HG02678 (cell line): ENCODE results near the gene QRICH2.

Experiments
- ATAC-seq: cut with Tn5 transposase; IDR thresholded peaks from one replicate; pipeline ENCODE4 v1.9.1; 2021; ENCODE audit warnings: mild to moderate bottlenecking, moderate library complexity; ENCODE audit not compliant: unreplicated experiment

Gene QRICH2

DNA sequence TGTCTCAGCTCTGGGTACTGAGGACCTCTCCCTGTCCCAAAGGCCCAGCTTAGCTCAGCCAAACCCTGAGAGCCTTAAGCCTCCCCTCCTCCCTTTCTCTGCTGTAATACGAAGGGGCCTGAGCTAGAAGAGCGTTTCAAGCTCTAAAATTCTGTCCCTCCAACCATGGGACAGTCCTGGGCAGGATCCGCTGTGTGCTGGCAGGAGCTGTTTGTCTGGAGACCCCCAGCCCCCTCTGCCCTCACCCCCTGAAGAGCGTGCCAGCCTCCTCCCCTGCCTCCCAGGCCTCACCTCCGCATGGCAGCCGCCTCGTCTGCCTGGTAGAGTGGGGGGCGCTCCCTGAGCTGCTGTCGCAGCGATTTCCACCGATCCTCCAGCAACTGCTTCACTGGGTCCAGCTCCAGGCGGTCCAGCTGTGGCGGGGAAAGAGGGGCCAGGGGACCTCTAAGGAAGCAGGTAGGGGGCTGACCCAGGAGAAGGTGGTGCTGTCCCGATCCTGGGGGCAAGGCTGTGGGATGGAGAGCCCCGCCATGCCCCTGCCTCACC lies 28.3 kb downstream of the QRICH2 start:
- no peak for ATAC-seq

DNA sequence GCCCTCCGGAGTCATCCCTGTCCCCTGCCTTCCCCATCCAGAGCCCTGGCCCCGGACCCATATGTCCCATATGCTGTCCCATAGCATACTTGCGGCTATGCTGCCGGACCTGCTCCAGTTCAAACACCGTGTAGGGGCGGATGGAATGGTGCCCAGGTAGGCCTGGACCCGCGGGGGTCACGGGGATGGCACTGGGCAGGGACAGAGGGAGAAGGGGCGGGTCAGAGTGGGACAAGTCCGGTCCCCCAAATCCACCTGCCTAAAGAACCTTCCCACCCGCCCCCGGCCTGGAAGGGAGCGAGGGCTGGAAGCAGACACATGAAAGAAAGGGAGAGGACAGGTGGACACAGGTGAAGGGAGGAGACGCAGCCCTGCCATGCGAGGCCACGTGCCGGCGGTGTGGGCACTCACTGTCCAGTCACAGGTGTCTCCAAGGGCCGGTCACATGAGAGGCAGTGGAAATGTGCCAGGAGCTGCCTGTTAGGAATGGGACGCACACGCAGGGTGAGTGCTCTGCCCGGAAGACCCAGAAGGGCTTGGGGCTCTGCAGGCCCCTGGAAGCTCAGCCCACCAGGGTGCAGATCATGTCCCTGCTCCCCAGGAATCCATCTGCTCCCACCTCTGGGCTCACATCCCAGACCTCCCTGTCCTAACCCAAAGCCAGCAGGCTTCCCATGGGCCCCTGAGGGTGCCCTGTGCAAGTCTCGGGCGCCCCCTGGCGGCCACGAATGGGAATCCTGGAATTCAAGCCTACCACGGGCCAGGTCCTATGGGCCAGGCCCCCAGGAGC lies 28.9 kb downstream of the QRICH2 start:
- no peak for ATAC-seq

DNA sequence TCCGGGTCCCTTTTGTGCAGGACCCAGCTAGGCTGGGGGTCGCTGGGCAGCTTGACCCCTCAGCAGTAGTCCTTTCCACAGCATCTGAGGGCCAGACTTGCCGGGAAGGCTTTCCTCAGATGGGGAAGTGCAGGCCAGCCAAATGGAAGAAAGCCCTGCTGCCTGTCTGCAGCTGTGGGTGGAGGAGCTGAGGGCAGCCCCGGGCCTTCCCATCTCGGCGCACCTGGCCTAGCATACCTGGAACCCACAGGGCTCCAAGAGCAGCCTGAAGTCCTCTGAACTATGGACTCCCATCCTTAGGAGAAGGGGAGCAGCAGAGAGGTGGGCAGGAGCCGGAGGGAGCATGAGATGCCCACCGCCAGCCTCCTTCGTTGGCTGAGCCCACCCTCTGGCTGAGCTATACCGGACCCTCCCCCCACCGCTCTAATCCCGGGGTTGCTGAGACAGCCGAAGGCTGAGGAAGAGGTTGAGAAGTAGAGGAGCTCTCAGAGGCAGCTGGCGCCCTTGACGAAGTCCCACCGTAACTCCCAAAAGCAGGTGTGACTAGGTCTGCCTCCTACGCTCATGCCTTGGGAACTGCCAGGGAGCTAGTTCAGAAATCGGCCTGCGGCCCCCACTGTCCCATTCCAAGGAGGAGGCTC lies 29.7 kb downstream of the QRICH2 start:
- ATAC-seq: no peak

DNA sequence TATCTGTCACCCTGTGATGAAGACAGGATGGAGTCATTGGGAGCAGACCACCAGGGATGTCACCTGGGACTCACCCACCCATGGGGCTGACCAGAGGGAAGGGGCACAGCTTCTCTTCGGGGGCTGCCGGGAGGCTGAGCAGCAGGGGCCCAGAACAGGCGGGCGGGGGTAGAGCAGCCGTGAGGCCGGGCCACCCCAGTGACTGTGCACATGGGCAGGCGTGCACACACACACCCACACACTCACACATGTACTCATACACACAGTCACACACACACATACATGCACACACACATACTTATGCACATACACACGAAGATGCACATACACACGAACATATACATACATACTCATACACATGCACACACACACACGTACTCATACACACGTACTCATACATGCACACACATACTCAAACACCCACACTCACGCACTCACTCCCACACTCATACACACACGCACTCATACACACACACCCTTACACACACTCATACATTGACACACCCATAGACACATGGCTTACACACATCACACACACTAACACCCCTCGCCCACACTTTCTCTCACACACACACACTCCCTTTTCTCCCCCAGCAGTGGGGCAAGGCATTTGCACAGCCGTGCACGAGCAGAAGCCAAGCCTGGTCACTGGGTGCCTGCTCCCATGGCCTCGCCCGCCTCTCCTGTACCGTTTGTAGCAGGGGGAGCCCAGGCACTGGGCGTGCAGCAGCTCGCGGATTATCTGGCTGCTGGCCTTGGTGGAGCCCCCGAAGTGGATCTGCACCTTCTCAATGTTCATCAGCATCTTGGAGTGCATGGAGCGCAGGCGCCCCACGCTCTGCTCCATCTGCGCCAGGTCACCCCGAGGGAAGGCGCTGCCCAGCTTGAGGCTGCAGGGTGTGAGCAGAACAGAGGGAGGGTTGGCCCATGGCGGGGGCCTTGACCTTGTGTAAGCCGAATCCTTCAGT lies 30.5 kb downstream of the QRICH2 start:
- no peak for ATAC-seq

DNA sequence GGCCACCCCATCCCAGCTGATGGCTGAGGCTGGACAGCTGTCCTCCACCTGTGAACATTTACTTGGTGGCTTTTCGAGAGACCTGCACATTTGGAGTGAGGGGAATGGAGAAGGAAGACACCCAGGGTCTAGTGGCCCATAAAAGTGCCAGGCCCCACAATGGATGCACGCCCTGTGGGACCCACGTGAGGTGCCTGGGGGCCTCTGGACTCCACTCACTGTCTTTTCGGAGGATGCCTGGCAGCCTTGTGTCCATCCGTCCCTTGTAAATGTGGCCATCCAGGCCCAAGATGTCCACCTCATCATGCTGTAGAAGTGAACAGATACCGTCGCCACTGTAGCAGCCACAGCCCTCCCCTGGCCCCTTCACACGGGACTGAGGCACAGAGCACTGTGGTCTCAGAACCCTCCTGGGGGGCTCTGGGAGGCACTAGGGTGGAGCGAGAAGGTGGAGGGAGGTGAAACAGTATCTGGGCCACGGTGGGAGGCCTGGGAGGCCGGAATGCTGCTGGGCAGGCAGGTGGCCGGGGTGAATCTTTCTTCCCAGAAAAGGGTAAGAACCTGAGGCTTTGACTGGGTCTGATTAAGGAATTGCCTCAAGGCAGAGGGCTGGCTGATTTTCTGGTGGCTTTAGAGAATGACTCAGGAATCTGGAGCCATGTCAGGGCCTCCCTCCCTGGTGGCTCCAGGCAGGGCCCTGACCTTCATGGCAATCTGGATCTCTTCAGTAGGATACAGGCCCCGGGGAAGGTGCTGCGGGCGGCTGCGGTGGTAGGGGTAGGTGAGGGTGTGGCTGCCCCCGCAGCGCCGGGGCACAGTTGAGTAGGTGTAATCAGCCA lies 31.4 kb downstream of the QRICH2 start:
- no peak for ATAC-seq

DNA sequence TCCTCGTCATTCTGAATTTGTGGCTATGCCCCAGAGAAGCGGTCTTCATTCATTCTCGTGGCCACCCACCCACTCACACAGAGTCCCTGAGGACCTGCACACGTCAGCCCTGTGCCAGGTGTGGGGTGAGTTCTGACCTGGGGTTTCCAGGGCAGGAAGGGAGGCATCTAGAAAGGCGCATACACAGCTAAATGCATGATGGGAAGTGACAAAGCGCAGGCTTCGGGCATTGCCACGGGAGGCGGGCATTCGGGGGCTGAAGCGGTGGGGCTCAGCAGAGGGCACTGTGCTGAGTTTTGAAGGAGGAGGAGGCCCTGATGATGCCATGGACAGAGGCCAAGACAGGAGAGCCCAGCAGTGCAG lies 32.0 kb downstream of the QRICH2 start:
- no peak for ATAC-seq

DNA sequence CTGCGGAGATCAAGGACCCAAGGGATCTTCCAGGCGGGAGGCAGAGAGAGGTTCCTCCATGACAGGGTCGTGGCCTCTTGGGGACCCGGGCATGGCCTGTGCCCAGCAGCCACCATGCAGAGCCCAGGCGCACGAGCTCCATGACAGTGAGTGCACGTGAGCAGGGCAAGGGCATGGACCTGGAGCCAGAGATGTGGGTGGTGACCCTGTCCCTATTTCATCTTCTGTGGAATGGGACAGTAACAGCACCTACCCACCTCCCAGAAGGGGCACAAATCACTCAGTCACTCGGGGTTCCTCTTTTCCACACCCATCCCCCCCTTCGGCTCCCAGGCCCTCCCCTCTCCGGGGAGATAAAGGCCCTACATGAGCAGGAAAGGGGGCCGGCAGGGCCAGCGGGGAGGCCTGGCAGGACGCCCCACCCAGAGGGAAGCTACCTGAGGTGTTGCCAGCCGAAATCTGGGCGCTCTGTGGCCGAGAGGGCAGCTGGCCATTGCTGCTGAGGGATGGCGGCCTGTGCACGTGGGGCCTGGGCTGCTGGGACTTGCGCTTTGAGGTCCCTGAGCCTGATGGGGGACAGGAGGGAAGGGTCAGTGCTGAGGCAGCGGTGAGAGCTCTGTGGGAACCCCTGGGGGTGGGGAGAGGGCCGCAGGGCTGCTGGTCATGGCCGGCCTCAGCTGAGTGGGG lies 32.6 kb downstream of the QRICH2 start:
- no peak for ATAC-seq

DNA sequence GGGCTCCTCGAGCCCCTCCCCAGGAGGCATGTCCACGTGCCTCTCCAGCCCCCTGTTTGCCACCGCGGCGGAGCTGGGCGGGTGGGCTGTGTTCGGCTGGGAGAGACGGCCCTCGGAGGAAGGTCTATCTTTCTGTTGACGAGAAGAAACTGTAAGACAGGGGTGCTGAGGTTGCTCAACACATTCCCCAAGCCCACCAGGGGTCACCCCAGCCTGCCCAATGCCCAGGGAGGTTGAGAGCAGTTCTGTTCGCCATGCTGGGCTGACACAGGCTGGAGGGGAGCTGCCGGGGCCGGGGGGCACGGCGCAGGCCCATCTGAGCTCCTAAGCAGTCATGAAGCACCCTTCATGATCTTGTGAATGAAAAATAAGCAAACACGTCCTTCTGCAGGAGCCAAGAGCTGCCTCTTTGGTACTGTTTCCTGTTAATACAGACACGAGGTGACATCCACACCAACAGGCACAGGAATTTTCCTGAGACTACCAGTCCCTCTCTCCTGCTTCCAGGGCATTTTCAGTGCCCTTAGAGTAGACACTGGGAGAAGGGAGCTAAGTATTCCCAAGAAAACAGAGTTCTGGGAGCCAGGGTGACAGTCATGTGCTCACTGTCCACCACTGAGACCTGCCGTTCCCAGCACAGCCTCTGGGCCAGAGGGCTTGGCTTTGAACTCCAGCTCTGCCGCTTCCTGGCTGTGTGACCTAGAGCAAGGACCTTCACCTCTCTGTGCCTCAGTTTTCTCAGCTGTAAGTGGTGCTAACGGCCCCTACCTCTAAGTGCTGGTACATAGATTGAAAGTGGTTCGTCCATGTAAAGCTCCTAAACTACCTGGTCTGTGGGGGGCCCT lies 33.7 kb downstream of the QRICH2 start:
- ATAC-seq: no peak

DNA sequence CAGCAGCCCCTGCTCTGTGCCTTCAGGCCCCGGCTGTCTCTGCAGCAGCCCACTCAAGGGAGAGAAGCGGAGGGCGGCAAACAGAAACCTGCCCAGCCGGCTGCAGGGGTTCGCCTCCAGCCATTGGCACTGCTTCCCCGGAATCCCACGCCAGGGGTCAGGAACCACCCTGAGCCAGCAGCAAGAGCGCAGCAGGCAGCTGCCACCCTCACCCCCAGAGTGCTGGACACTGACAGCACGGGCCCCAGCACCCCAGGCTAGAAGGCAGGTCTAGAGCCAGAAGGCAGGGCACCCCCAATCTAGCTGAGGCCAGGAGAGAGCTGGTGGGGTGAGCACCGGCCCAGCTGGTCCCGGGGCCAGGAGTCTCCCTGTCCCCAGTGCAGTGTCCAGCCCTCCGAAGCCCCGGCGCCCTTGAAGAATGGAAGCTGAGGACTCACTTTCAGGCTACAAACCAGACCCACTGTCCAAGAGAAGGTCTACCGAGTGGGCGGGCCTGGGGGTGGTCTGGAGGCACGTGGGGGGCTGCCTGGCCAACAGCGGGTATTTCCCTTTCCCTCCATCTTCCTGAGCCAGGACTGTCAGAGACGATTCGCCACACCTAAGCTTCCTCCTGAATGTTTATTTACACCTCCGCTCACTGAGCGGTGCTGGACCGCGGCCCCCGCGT lies 34.5 kb downstream of the QRICH2 start:
- ATAC-seq: no peak

DNA sequence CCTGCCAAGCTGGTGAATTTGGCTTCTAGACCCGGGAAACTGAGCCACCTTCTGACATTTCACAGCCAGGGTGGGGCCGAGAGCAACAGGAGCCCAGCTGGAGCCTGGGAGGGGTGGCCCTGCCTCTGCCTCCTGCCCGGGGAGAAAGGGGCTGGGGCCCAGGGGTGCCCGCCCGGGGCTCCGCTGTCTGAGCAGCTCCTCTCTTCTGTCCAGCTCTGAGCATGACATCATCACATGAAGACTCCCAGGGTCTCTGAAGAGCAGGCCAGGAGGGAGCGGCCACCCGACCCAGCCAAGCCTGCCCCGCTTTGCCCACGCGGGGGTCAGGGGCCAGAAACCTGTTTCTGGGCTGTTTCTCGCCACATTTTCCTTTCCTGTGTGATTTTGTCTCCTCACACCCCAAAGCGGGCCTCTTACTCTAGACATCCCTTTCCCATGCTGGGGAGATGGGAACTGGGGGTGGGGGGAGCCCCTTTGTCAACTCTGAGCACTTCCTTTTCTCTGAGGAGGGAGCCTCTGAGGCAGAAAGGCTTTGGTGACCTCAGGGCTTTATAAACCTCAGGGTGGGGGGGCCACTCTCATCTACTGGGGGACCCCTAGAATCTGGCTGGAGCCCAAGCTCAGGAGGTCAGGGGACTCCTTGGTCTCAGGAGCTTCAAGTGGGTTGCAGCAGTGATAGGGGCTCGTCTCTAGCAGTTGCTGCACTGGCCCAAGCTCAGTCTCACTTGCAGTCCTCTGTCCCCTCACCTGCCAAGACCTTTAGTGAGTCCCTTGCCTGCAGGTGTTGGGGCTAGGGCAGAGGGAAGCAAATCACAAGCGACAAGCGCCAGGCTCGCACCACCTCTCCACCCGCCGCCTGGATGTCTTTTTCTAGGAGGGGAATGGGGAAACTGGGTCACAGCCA lies 35.3 kb downstream of the QRICH2 start:
- peak; percentile 5 for ATAC-seq

DNA sequence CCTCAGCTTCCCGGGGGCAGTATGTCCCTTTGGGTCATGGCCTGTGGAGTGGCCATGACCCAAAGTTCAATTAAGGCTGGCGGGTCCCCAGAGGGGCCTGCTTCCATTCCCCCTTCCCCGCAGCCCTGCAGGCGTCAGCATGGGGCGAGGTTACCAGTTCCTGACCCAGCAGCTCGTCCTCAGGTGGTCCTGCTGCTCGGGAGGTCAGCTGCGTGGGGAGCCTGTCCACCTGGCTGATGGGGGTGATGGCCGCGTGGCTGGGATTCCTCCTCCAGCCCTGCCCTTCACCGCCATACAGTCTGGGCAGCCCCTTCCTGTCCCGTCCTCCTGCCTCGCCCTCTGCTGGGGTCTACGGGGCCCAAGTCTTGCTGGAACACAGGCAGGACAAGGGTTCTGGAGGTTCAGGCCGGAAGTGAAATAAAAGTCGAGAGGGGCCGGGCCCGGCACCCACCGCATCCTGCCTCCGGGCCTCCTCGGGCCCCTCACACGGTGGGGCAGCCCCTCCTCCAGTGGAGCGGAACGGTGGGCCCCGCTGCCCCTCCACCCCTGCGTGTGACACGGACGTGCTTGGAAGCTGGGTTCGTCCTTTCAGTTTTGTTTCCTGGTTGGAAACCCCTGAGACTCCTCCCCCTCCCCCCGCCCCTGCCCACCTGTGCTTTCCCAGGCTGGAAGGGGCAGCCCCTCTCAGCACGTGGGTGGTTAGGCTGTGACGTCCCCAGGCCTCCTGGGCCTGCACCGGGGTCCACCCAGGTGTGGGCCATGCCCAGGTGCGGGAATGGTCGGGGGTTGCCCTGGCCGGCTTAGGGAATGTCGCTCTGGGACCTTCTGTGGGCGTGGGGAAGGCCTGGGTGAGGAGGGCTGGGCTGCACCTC lies 36.2 kb downstream of the QRICH2 start:
- ATAC-seq: peak; percentile 55

DNA sequence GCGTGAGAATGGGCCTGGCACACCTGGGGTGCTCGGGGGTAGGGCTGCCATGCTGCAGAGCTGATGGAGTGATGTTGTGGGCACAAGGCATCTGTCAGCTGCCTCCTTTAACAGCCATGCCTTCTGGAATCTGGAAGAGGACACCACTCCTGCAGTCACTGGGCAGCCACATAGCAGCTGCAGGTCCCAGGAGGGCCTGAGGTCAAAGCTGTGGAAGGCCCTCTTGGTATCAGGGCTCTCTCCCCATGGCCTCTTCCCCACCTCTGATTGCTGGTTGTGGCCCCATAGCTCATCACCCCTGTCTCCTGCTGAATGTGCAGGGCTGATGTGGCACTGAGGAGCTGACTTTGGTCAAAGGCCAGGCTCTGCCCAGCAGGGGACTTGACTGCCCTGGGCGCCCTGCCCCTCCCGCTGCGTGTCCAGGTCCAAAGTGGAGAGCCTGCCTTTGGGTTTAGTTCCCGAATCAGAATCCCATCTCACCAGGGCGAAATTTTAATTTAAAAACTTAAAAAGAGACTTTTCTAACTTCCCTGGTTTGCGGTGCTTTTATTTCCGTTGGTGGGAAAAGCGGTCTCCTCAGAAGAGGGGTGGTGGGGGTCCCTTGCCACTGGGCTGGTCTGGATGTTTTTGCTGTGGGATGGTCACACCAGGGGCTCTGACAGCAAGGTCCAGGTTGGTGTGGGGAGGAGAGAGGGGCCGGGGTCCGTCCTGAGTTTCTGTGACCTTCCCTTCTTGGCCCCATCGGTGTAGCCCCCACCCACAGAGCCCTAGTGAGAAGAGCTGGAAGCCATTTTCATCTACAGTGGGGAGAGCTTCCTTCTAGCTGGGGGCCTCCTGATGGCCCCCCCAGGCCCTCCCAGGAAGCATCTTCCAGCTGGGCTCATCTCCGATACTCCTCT lies 37.1 kb downstream of the QRICH2 start:
- ATAC-seq: no peak

DNA sequence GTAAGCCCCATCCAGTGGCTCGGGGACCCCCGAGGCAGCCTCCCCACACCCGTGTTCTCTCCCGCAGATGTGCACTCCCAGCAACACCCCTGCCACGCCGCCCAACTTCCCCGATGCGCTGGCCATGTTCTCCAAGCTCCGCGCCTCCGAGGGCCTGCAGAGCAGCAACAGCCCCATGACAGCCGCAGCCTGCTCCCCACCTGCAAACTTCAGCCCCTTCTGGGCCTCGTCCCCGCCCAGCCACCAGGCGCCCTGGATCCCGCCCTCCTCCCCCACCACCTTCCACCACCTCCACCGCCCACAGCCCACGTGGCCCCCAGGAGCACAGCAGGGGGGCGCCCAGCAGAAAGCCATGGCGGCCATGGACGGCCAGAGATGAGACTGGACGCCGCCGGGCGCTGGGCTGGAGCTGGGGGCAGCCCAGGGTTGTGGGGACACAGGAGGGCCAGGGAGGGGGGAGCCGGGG lies 37.9 kb downstream of the QRICH2 start:
- no peak for ATAC-seq

DNA sequence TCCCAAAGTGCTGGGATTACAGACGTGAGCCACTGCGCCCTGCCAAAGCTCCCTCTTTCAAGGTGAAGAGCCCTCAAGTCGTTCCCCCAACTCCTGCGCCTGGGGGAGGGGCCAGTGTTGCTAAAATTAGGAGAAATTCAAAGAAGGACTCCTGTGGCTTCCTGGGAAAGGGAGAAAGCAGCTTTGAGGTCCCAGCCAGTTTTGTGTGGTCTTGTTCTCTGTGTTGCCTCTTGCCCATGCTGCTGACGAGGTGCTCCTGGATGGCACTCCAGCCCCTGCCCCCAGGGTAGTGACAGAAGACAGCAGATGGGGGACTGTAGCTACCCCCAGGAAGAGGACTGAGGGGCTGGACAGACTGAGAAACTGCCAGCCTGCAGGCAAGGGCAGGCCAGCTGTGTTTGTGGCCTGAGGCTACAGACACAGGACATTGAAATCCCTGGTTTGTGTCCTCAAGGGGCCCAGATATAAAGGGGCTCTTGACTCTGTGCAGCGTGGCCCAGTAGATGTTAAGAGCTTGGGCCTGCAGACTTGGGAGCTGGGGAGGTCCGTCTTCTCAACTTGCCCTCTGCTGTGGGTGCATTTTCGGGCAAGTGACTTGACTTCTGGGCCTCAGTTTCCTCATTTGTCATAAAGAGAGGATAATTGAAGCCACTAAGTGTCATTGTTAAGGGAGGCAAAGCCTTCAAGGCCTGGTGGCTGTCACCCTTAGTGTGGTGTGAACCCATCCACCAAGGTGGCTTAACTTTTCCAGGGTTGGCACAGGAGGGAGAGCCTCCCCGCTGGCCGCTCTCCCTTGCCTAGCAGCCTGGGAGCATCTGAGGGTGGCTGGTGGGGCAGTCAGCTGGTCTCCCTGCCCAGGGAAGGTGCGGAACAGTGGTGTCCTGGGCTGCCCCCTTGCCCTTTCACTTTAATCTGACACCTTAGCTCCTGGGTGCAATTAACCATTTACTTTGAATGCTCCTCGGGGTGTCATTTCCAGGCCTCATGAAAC lies 38.8 kb downstream of the QRICH2 start:
- ATAC-seq: no peak
